HG02973 (cell line): ENCODE results near the gene NYAP2.

Experiments
- ATAC-seq: cut with Tn5 transposase; IDR thresholded peaks from one replicate; pipeline ENCODE4 v1.9.1; 2021; ENCODE audit warnings: moderate library complexity; ENCODE audit not compliant: unreplicated experiment

NYAP2 gene

DNA sequence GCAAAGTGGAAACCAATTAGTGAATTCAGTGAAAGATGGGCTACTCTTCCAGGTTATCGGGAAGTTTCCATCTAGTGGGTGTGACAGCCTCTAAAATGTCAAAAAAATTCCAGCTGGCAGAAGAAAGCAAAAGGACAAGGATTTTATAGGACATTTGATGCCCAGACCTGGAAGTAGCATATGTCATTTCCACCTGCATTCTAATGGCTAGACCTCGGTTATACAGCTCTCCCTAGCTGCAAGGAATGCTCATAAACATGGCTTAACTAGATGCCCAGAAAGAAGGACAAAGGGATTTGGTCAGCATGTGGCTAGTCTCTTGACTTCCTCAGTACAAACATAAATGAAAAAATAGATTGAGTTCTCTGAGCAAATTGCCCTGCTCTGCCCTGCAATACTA, 215.4 kb downstream of the NYAP2 start:
- no peak for ATAC-seq

DNA sequence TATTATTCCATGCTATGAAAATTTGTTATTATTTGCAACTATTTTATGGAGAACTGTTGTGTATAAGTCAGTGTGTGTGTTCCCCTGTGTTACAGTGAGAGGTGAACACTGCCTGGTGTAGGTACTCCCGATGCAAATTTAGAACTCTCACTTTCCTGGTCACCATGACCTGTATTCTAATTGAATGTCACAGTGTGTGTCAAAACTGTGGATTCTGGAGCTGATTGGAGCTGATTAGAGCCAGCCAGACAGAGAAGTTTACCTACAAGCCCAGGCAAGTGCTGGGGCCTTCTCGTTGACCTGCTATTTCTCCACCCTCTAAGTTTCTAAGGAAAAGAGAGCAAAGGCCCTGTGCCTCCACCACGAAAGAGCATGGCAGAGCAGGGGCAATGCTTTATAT, 216.0 kb downstream of the NYAP2 start:
- ATAC-seq: no peak

DNA sequence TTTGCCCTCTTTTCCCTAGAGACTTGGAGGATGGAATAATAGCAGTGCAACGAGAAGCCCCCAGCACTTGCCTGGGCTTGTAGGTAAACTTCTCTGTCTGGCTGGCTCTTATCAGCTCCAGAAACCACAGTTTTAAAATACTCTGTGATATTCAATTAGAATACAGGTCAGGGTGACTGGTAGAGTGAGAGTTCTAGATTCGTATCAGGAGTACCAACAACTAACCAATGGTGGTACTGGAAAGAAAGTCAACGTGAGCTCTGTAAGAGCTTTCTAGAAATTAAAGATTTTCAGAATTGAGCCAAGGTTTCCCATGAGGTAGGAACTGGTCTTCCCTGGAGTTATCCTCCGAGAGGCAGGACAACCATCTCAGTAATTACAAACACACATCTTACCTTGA, 216.9 kb downstream of the NYAP2 start:
- no peak for ATAC-seq

DNA sequence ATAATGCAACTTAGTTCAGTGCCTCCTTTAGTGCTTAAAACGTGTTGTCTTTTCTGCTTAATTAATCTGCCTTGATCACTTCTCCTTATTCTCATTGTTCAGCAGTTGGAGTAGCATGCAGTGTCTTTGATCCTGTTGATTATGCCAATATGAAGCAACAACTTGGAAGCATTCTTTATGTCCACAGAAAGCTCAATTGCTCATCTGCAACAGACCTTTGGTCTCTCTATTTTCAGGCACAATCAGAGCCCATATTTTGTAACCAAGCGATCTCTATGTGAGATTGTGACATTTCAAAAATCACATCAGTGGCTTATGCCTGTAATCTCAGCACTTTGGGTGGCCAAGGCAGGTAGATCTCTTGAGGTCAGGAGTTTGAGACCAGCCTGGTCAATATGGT, 217.3 kb downstream of the NYAP2 start:
- no peak for ATAC-seq

DNA sequence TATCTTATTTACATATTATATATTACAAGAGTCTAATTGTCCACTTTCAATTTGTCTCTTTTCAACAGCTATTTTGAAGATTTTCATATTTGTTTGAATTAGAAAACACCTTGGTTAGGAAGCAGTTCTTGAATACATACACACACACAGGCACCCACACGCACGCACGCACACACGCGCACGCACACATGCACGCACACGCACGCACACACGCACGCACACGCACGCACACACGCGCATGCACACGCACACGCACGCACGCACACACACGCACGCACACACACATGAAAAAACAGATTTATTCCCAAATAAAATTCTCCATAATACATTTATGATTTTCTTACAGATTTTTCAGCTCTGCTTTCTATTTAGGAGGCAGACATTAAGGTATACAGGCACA, 220.7 kb downstream of the NYAP2 start:
- no peak for ATAC-seq

DNA sequence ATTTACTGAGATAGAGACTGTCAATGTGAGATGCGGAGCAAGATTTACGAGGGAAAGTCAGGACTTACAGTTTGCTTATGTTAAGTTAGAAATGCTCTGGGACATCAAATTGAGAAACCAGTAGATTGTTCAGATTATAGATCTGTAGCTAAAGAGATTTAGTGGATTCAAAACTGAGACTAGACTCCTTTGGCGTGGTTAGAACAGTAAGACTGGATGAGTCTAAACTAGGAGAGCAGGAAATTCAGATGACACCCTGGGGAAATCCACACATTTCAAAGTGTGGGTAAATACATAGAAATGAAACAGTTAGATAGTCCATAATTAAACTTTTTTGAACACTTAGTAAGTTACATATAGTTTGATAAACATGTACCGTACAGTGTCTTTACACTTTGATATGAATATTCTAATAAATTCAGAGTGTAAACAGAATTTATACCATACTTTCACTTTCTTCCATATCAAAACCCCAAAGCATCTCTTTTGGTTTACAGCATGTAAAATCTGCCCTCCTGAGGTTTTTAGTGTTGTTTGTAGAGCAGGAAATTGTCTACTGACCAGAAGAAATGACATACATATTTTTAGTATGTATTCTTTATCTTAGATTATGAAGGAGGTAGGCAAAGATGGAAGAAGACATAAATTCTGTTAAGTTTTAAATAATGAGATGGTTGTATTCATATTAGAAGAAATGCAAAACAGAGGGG, 231.5 kb downstream of the NYAP2 start:
- no peak for ATAC-seq

DNA sequence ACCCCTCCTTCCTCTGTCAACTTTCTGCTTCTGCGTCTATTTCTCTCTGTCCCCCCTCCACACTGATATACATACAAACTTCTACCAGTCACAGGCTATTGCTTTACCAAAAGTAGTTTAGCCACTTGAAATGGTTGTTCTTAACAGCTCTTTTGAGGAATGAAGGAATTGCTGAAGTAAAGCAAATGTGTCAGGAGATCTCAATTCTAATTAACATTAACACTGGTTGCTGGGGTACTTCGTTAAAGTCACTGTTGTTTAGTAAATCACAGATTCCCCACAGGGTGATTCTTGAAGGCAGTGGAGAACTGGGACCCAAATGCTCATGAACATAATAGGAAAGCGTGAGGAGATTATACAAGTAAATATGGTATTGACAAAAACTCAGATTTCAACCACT, 232.8 kb downstream of the NYAP2 start:
- no peak for ATAC-seq

DNA sequence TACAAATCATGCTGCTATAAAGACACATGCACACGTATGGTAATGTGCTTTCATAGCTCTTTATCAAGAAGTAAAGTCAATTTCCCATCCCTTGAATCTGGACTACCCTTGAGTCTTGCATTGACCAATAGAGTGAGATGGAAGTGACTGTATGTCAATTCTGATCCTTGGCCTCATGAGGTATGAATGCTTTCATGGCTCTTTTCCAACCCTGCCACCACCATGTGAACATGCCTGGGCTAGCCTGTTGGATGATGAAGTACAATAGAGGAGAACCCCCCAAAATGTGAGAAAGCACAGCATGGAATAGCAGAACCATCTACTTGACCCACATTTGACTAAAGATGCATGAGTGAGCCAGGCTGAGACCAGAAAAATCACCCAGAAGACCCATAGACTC, 237.0 kb downstream of the NYAP2 start:
- no peak for ATAC-seq

DNA sequence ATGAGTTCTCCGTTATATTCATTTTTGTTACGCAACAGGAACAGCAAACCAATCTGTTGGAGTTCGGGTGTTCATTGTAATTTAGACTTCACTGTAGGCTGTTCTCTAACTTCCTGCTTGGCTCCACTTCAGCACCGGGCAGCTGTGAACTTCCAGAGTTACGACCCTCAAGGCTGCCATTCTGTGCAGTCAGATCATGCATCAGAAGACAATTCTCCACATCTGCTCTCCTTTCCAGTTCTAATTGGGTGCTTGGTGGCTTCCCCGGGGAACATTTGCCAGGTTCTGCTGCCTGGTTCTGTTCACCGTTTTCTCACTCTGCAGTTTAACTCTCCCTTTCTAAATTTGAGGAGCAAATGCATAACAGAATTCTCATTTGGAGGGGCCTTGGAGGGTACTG, 237.7 kb downstream of the NYAP2 start:
- ATAC-seq: no peak

DNA sequence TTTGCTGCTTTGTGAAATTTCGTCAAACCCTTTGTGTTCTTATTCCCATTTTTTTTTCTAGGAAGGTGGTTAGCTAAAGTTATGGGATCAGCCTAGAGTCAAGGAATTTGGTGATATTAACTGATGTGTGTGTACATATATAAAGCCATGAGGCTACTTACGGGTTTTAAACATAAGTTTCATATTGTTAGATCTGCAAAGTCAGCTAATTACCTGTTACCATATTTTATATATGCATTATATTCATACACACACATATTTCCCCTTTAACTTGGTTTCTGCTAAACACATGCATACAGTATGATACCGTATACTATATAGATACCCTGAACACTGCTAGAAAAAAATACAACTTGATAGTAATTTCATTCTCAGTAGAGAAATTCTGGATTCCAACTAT, 241.0 kb downstream of the NYAP2 start:
- ATAC-seq: no peak

DNA sequence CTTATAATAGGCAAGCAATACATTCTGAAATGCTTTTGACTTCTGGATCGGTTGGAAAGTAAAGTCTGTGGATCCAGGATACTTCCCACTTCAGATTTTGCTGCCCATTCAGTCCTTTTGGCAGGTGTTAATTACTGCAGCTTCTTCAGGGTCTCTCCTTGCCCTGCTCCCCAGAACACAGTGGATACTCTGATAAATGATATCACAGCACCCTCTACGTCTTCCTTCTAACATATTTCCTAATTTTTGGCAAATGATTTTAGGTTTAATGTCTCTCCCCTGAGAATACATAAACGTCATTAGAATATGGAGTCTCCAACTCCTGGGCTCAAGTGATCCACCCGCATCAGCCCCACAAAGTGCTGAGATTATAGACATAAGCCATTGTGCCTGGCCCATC, 249.8 kb downstream of the NYAP2 start:
- ATAC-seq: no peak

DNA sequence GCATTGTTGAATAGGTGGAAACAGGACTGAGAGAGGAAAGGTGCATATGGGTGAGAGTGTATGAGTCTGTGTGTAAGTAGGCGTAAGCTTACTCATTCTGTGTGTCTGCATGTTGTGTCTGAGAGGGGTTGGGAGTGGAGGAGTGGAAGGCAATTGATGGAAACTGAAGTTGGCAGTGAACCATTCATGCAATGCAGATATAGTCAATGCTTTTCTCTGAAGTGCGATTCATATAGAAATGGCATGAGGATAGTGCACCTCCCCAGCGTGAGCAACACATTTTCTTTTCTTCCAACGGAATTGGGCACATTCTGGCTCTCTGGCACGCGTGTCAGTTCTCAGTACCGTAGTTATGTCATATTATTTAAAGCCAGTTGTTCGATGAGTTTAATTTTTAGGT, 250.5 kb downstream of the NYAP2 start:
- ATAC-seq: no peak

DNA sequence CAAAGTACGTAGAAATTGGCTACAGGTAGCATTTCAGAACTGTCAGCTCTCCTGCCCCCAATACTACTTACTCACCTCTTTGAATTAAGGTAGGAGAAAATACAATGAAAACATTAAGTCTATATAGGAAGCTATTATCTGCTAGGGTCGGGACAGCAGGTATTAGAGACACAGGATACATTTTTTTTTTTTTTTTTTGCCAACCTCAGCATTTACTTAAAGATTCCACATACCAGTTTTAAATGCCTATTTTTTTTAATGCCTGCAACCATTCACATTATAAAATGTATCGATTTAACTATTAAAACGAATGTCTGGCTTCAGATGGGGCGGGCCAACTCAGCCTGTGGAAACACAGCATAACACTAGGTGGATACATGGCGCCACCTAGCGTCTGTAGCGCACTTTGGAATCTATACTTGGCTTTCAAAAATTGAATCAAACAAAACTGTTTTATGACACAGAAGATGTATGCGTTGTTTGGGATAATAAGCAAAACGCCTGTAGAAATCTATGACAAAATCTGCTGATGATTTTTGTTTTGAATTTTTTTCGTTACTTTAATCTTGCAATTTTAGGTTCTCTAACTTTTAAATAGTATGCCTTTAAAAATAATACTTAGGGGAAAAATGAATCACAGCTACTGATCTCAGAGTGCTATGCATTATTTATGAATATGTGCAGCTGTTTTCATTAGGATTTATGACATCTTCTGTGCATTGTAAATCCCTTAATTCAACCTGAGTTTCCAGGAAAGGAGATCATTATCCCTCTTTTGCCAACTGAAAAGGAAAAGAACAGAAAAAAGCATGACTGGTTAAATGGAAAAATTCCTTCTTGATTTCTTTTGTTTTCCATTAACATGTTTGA, 261.0 kb downstream of the NYAP2 start:
- ATAC-seq: peak; percentile 84

DNA sequence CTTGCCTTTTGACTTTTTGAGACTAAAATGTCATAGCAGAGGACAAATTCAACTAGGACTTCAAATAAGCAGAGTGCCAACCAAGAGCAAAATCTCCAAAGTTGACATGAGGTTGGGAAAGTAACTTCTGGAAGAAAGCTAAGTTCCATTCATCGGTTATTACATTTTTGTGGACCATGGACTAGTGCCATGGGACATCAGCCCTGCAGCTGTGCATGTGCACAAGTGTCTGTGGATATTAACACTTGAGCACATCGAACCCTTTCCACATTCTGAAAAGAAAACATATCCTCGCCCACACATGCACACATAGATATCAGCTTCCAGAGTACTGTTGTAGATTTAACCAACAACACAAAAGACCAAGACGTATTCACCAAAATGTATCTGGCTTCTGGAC, 262.6 kb downstream of the NYAP2 start:
- ATAC-seq: no peak

DNA sequence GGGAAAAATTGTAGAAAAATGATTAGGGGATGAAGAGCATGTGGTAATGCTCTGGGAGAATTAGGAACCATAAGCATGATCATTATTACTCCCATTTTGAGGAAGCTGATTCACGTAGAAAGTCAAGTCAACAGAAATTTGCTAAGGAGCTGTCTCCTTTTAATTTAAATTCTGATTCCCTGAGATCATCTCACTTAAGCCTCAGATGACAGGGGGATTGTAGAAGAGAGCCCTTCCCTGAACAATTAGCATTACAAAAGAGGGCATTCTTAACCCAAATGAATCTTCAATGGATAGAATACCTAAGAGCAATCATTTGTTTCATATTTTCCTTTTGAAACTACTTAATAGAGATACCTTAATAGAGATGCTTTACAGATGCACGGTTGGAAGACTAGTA, 267.9 kb downstream of the NYAP2 start:
- ATAC-seq: no peak

DNA sequence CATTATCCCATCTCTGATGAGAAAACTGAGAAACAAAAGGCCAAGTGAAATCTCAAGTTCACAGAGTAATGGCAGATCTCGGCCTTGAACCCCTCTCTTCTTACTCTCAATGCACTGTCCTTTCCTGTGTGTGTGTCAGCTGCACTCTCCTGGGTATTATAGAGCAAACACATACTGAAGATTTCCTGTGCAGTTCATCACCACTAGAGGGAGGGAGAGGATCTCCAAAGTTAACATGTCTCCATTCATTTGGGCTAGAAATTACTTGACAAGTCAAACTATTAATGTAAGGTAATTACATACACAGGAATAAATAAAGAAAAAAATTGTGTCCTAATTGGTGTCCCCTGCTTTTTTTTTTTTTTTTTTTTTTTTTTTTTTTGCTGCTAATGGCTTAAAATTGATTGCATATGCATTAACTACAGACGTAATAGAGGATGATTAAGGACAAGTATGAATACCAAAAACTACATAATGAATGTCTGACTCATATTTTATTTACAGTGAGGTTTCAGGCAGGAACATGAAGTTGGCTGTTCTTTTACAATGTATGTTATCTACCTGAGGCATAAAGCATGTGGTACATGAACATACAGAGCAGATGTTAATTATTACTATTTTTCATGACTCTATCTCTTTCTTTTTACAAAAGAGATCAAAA, 269.2 kb downstream of the NYAP2 start:
- peak; percentile 94 for ATAC-seq

DNA sequence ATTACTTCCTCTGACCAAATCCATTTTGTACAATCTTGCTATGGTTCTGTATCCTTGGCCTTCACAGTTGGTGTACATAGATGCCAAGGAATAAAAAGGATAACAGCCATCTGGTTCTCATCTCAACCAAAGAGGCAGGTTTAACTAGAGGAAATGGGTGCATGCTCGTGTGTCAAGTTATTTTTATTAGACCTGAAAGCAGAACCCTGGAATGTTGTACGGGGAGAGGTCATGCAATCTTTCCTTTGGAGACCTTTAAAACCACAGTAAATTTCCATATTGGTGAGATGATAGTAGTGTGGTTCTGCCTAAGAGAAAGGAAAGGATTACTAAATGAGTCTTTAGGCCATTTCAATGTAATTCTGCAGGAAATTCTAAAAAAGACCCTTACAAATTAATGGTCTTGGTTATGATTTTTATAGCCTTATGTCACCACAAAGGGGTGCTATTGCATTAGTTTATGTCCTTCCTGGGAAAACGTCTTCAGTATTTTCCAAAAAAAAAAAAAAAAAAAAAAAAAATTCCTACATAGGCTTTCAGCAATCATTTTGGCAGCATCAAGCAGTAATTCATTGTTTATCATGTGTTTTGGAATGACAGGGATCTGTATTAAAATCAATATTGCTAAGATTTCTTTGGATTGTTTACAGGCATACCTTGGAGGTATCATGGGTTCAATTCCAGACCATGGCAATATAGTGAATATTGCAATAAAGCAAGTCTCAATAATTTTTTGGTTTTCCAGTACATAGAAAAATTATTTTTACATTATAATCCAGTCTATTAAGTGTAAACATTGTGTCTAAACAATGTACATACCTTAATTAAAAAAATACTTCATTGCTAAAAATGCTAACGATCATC, 270.8 kb downstream of the NYAP2 start:
- no peak for ATAC-seq

DNA sequence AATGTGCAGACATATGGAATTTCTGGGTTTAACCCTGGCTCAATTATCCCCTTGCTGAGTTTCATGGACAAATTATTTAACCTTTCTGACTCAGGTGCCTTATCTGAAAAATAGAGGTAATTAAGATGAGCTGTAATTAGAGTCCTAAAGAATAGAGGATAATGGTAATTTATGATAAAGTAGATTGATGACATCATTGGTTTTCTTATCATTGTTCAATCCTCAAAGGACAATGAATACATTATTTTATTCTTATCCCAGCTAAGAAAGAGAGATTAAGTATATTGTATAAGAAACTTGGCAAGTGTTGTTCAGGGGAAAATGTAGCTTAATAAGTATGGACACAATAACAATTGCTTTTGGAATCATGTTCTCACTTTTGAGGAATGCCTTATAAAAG, 279.3 kb downstream of the NYAP2 start:
- ATAC-seq: no peak

DNA sequence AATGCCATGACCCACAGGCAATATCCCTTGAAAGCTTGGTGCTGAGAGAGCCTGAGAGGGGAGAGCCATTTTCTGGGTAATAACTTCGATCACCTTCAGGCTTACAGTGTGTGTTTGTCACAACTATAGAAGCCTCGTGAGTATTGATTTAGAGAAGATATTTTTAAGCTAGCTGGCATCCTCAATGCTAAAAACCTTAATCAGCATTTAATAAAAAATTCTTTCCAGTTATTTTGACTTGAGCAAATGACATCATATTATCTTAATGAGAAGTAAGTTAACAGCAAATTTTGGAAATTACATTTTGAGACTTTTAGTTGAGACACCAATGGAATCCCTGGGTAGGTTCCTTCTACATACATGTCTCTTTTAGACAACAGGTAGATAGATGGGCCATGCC, 283.7 kb downstream of the NYAP2 start:
- ATAC-seq: no peak

DNA sequence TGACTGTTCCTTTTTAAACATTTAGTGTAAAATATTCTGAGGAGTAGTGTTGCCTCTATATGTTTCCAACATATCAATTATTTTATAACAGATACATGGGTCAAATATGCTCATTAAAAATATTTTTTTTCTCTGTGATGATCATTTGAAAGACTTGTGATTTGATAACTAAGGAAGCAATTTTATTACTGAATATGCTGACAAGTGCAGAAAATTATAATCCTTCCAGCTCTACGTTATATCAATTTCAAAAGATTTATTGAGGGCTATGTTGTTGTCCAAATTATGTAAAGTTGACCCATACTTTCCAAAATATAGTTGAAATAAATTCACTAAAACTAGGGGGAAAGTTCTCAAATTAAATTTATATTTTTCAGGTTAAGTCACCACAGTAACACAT, 290.6 kb downstream of the NYAP2 start:
- no peak for ATAC-seq

DNA sequence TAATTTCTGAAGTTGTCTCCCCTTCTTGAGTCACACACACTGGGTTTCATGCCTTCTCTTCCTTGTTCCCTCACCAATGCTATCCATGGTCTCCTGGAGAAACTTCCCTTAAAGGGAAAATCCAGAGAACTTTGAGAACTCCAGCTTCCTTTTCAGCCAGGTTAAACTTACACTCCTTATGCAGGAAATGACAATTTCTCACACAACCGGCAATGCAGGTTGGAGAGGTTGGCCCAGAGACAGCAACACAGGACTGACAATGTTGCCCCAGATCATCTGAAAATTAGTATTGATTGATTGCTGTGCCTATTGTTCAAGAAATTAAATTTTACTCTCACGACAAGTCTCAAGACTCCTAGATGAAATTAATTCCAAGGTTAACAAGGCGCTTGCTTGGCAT, 292.2 kb downstream of the NYAP2 start:
- no peak for ATAC-seq
